ENCODE data around the gene MIPOL1. TPM values are rescaled to one million over a fixed set of nuclear protein-coding genes. Genes with fewer than 3 reads are reported as not detected.

MIPOL1 gene
- total RNA-seq, 1 donor from 2014 or later = 12.1 TPM

- H3K36me3 Mint-ChIP-seq (ENCODE audit: low read depth, unreplicated experiment) = peaks cover 13% of the 10 kb centered on the region
- H3K9me3 Mint-ChIP-seq (ENCODE audit: unreplicated experiment) = no peaks in the 10 kb centered on the region
- no peaks in the 10 kb centered on the region for H3K27me3 Mint-ChIP-seq (ENCODE audit: unreplicated experiment)
- no peak overlapping the region for H3K27ac Mint-ChIP-seq (ENCODE audit: unreplicated experiment)
- no peak for DNase-seq (ENCODE audit: low spot score)
- no peaks in the 10 kb centered on the region for H3K4me1 Mint-ChIP-seq (ENCODE audit: unreplicated experiment)
- H3K4me3 Mint-ChIP-seq (ENCODE audit: unreplicated experiment) = no peak overlapping the region
- TF ChIP-seq, protein P1, sequence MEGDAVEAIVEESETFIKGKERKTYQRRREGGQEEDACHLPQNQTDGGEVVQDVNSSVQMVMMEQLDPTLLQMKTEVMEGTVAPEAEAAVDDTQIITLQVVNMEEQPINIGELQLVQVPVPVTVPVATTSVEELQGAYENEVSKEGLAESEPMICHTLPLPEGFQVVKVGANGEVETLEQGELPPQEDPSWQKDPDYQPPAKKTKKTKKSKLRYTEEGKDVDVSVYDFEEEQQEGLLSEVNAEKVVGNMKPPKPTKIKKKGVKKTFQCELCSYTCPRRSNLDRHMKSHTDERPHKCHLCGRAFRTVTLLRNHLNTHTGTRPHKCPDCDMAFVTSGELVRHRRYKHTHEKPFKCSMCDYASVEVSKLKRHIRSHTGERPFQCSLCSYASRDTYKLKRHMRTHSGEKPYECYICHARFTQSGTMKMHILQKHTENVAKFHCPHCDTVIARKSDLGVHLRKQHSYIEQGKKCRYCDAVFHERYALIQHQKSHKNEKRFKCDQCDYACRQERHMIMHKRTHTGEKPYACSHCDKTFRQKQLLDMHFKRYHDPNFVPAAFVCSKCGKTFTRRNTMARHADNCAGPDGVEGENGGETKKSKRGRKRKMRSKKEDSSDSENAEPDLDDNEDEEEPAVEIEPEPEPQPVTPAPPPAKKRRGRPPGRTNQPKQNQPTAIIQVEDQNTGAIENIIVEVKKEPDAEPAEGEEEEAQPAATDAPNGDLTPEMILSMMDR (IDR thresholded peaks at IDR 0.05; ENCODE audit: unreplicated experiment) = no peak
Observed at GRCh38 chr14:37401093-37401492, 203.4 kb downstream of the MIPOL1 start.

DNA sequence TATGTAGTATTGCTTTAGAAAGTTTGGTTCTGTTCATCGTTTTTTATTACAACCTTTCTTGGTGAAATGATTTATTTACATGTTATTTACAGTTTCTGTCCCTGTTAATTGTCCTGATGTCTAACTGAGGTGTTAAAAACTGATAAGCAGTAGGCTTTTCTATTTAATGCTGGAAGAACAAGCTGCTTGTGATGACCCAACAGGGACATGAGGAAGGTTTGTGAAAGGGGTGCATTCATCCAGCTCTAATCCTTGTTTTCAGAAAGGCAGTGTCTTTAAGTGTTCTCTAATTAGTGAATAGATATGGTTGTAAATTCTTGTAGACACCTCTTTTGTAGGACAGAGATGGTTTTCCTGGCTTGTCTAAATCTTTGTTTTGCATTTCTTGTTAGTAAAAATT lies 205.9 kb downstream of the MIPOL1 start:
- no peaks in the 10 kb centered on the region for H3K4me1 Mint-ChIP-seq (ENCODE audit: unreplicated experiment)
- no peak overlapping the region for H3K4me3 Mint-ChIP-seq (ENCODE audit: unreplicated experiment)
- no peak for DNase-seq (ENCODE audit: low spot score)
- no peaks in the 10 kb centered on the region for H3K36me3 Mint-ChIP-seq (ENCODE audit: low read depth, unreplicated experiment)
- H3K27me3 Mint-ChIP-seq (ENCODE audit: unreplicated experiment) = no peaks in the 10 kb centered on the region
- H3K9me3 Mint-ChIP-seq (ENCODE audit: unreplicated experiment) = no peaks in the 10 kb centered on the region
- no peak overlapping the region for H3K27ac Mint-ChIP-seq (ENCODE audit: unreplicated experiment)
- TF ChIP-seq, protein P1 (IDR thresholded peaks at IDR 0.05; ENCODE audit: unreplicated experiment) = no peak

GRCh38 chr14:37406095-37406494 lies 208.4 kb downstream of the MIPOL1 start:
- Mint-ChIP-seq H3K9me3 (ENCODE audit: unreplicated experiment) (no peaks in the 10 kb centered on the region), H3K36me3 (ENCODE audit: low read depth, unreplicated experiment) (no peaks in the 10 kb centered on the region), H3K27me3 (ENCODE audit: unreplicated experiment) (no peaks in the 10 kb centered on the region), H3K4me3 (ENCODE audit: unreplicated experiment) (no peak overlapping the region), H3K4me1 (ENCODE audit: unreplicated experiment) (no peaks in the 10 kb centered on the region), H3K27ac (ENCODE audit: unreplicated experiment) (no peak overlapping the region)
- no peak for DNase-seq (ENCODE audit: low spot score)
- TF ChIP-seq, protein P1 (IDR thresholded peaks at IDR 0.05; ENCODE audit: unreplicated experiment) = no peak

GRCh38 chr14:37411079-37411735 lies 213.5 kb downstream of the MIPOL1 start:
- Mint-ChIP-seq H3K9me3 (ENCODE audit: unreplicated experiment) (no peaks in the 10 kb centered on the region), H3K4me1 (ENCODE audit: unreplicated experiment) (no peaks in the 10 kb centered on the region)
- DNase-seq (ENCODE audit: low spot score) = no peak

DNA sequence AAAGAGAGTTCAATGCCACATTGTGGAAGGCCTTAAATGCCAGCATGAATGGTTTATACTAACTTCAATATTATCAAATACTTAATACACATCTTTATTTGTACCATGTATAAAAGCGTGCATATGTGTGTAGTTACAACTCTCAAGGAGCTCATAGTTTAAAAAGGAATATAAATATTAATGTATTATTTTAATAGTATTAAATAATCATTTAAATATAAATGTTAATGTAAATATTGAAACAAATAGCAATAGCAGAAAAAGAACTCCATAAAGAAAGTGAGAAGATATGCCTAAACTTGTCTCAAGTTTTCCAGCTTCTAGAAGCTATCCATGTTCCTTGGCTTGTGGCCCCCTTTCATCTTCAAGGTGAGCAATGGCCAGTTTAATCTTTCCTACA lies 215.3 kb downstream of the MIPOL1 start:
- H3K27me3 Mint-ChIP-seq (ENCODE audit: unreplicated experiment) = no peaks in the 10 kb centered on the region
- H3K9me3 Mint-ChIP-seq (ENCODE audit: unreplicated experiment) = no peaks in the 10 kb centered on the region
- no peaks in the 10 kb centered on the region for H3K4me1 Mint-ChIP-seq (ENCODE audit: unreplicated experiment)
- no peak for DNase-seq (ENCODE audit: low spot score)
- no peak overlapping the region for H3K4me3 Mint-ChIP-seq (ENCODE audit: unreplicated experiment)
- no peaks in the 10 kb centered on the region for H3K36me3 Mint-ChIP-seq (ENCODE audit: low read depth, unreplicated experiment)
- H3K27ac Mint-ChIP-seq (ENCODE audit: unreplicated experiment) = no peak overlapping the region
- TF ChIP-seq, protein P1 (IDR thresholded peaks at IDR 0.05; ENCODE audit: unreplicated experiment) = no peak

More at GRCh38 chr14:37411079-37411735, 213.5 kb downstream of the MIPOL1 start:
- Mint-ChIP-seq H3K27me3 (ENCODE audit: unreplicated experiment) (no peaks in the 10 kb centered on the region), H3K4me3 (ENCODE audit: unreplicated experiment) (no peak overlapping the region), H3K36me3 (ENCODE audit: low read depth, unreplicated experiment) (no peaks in the 10 kb centered on the region), H3K27ac (ENCODE audit: unreplicated experiment) (no peak overlapping the region)
- TF ChIP-seq, protein P1 (IDR thresholded peaks at IDR 0.05; ENCODE audit: unreplicated experiment) = no peak
